ELR (cell line): Measurements from ENCODE around the gene PRKAR1B.

Experiments used
- DNase-seq: peaks from one replicate; pipeline ENCODE4 v3.0.0-alpha.2; 2015; ENCODE audit warnings: low read depth

Gene PRKAR1B

GRCh38 chr7:519484-520390 lies 207.3 kb downstream of the PRKAR1B start, which contains the start of gene PDGFA:
Gene PDGFA, minus strand, starts transcription at chr7:519846. Its CDS starts 845 bp downstream, at chr7:519001.
- peak; percentile 76 for DNase-seq

DNA sequence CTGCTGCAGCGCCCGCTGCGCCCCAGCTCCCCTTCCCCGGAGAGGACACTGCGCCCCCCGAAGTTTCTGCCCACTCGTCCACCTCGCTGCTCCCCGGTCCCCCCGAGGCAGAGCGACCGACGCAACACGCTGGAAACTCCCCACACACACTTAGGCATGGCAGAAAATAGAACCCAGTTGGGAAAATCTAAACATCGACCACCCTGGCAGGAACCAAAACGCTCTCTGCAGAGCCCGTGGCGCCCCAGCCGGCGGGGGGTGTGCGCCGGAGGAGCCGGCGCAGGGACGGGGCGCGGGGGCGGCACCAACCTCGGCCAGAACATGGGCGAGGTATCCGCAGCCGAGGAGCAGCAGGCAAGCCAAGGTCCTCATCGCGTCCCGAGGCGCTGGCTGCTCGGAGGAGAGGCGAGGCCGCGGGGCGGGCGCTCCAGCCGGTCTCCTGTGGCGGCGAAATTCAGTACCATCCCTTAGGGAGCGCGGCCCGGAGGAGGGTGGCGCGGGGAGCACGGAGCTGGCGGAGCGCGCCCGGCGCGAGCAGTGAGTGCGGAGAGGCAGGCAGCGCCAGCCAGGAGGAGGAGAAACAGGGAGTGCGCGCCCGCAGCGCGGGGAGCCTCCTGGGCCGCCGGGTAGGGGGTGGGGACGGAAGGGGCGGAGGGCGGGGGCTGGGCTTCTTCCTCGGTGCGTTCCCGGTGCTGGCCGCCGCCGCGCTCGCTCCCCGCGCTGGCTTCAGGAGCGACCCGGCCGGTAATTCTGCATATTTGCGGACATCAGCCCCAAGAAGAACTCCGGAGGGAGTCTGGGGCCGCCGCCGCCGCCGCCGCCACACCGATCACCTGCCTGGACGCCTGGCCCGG lies 208.2 kb downstream of the PRKAR1B start:
- DNase-seq = peak; percentile 76

DNA sequence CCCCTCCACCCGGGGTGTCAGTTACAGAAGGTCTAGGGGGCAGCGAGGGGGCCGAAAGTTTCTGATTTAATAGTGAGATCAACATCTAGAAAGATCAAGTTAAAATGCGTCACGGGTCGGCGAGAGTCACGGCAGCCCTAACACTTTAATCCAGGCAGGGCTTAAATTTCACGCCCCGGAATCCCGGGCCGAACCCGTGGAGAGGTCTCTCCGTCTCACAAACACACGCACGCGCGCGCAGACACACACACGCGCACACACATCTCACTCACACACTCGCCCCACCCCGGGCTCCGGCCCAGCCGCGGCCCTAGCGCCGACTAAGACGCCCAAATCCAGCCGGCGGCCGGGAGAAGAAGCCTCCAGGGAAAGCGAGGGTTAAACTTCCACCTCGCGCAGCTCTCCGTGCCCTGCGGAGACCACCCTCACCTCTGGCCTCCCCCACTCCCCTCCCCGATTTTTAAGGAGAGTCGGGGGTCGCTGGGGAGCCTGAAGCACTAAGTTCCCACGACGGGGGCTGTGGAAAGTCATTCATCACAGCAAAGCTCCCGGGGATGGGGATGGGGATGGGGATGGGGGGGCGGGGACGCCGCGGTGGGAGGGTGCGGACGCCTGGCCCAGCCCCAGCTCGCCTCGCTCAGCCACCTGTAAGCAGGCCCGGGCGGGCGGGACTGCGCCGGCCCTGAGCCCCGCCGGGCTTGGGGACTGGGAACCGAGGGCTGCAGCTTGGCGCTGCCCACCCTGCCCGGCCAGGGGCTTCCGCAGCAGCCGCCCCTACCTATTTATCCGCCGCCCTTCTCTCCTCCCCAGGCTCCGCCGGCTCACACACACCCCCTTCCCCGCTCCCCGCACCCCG lies 209.1 kb downstream of the PRKAR1B start:
- DNase-seq = peak; percentile 66

GRCh38 chr7:516606-517456 lies 210.2 kb downstream of the PRKAR1B start:
- peak; percentile 93 for DNase-seq

DNA sequence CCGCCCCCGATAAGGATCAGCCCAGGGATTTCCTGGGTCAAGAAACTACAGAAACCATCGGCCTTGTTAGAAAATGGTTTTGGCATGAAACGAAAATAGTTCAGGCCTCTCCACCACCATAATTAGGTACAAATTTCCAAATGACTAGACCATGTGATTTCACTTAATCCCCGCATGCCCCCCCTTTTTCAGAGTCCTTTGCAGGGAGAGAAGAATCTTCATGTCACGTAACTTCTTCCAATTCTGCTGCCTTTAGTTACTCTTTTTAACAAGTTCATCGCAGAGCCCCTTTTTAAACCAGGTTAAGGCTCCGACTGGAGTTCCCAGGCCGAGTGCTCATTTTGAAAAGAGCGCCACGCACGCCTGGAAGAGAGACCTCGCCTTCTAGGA lies 210.9 kb downstream of the PRKAR1B start:
- DNase-seq = peak; percentile 27

- no peak for DNase-seq
These were observed 211.5 kb downstream of the PRKAR1B start for GRCh38 chr7:515628-516027.

- DNase-seq = peak; percentile 49
These were observed 212.2 kb downstream of the PRKAR1B start for GRCh38 chr7:514651-515598.

DNA sequence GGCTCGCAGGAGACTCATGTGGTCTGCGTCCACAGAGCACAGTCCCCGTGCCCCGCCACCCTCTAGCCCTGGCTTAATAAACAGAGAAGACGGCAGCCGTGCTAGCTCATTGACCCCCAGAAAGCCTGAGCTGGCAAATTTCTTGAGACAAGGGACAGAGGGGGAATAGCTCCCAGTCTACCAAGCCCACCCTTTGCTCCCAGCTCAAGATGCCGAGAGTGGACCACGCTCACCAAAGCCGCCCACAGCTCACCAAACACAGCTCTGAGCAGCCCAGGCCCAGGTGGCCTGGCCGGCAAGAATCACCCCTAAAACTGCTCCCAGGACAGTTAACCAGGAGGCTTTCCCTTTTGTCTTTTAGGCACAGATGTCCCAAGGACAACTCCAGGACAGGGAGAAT lies 212.8 kb downstream of the PRKAR1B start:
- DNase-seq = no peak

GRCh38 chr7:513521-514166 lies 213.4 kb downstream of the PRKAR1B start:
- peak; percentile 91 for DNase-seq

DNA sequence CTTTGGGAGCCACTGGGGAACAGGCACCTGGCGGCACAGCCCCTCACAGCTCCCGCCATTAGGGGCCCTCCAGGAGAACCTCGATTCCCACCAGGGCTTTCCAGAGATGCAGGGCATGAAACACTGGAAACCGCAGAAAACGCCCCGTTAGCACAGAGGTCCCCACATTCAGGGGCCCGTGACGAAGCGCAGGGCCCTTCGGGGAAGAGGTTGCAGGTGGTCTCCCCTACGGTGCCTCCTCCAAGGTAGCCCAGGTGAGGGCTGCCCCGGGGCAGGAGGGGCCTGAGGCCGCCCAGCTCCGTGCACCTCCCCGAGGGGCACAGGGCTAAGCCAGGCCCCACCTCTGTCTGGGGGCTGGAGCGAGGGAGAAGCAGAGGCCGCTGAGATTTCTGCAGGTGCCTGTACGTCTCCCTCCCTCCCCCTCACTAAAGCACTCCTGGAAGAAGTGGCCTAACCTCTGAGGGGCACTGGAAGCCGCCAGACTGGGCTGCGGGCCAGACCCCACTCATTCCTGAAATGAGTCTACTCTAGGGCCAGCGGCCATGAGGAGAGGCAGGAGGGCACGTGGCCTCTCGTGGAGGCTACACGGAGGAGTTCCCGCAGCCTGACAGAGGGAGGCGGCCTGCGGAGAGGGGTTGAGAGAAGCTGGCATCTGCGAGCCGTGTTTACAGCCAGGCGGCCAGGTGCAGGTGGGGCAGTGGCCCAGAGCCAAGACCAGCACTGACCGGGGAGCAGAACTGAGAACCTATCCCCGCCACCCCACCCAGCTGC lies 214.4 kb downstream of the PRKAR1B start:
- no peak for DNase-seq

DNA sequence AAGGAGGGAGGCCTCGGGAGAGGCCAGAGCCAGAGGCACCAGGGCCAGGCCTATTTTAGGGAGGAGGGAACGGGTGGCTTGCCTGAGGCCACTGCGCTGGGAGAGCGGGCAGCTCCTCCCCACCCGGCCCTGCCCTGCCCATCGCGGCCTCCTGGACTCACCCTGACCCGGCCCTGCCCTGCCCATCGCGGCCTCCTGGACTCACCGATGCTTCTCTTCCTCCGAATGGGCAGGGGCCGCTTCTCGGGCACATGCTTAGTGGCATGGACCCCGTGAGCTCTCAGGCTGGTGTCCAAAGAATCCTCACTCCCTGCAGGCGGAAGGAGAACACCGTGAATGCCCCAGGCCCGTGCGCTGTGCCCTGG lies 215.0 kb downstream of the PRKAR1B start:
- DNase-seq = no peak

GRCh38 chr7:511476-512145 lies 215.5 kb downstream of the PRKAR1B start:
- DNase-seq = no peak

- DNase-seq = no peak
These were observed 216.2 kb downstream of the PRKAR1B start for GRCh38 chr7:510782-511281.

DNA sequence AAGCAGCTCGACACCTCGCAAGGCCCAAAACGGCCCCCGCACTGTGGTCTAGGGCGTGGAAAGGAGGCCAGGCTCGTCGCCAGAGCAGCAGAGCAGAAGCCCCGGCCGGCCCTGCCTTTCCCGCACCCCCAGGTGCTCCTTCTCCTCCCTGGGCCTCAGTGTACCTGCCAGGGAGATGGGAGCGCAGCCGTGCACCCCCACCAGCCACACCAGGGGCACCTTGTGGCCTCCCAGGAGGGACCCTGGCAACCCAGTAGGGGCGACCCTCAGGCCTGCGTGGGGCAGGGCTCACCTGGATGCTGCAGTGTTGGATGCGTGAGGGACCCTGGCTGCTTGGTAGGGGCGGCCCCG lies 217.0 kb downstream of the PRKAR1B start:
- no peak for DNase-seq

- no peak for DNase-seq
These were observed 217.5 kb downstream of the PRKAR1B start for GRCh38 chr7:509426-510130.

DNA sequence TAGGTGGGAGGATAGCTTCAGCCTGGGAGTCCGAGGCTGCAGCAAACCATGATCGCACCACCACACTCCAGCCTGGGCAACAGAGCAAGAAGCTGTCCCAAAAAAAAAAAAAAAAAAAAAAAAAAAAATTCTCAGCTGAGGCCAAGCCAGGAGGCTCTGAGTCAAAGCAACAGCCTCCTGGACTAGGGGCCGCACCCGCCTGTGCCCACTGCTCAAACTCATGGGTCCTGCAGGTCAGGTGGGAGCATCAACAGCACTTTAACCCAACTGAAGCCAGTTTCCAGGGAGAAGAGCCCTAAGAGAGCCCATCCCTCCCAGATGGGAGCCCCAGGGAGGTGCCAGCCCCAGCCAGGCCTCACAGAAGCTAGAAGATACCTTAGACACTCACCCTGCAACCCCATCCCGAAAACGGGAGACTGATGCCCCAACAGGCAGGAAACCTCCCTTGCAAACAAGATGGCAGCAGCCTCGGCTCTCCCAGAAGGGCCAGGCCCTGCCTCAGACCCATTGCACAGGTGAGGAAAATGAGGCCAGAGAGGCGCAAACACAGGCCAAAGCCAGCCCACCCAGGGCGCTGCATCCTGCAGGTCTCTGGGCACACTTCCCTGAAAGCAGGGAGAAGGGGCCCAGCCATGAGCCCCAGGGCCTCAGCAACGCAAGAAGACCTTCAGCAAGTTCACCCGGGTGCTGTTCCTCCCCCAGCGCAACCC lies 218.5 kb downstream of the PRKAR1B start:
- DNase-seq = no peak
